Chondrocyte (in vitro differentiated cells): ENCODE data around the gene ISLR. TPM values are rescaled to one million over a fixed set of nuclear protein-coding genes. Genes with fewer than 3 reads are reported as not detected.

Experiments
- DNase-seq: peaks from one replicate; pipeline ENCODE4 v3.0.0; 2021; ENCODE audit warnings: mixed read lengths, low spot score
- H3K27ac Mint-ChIP-seq: one replicate; pipeline ENCODE4 v1.8.0; 2021; ENCODE audit warnings: mild to moderate bottlenecking, moderate library complexity, mixed read lengths; ENCODE audit not compliant: unreplicated experiment
- H3K27me3 Mint-ChIP-seq: 2 replicates; pipeline ENCODE4 v1.8.0; 2021; ENCODE audit warnings: low read depth, mixed read lengths
- H3K36me3 Mint-ChIP-seq: 2 replicates; pipeline ENCODE4 v1.8.0; 2021; ENCODE audit warnings: low read depth, mixed read lengths
- H3K4me1 Mint-ChIP-seq: 2 replicates; pipeline ENCODE4 v1.8.0; 2021; ENCODE audit warnings: low read depth, mild to moderate bottlenecking, mixed read lengths
- H3K4me3 Mint-ChIP-seq: one replicate; pipeline ENCODE4 v1.8.0; 2021; ENCODE audit warnings: mild to moderate bottlenecking, moderate library complexity, mixed read lengths; ENCODE audit not compliant: unreplicated experiment
- H3K9me3 Mint-ChIP-seq: 2 replicates; pipeline ENCODE4 v1.8.0; 2021; ENCODE audit warnings: low read depth, mixed read lengths
- total RNA-seq: library from RNA; stranded (reverse); gene quantifications from 3 replicates; pipeline ENCODE4 v1.2.1, GENCODE V29; 2021
- TF ChIP-seq, protein P1 (sequence below): fragments of 200-600 bp; sonication (generic); IDR thresholded peaks from 2 replicates; pipeline ENCODE4 v1.5.0; 2021; ENCODE audit warnings: antibody characterized with exemption, mild to moderate bottlenecking, moderate library complexity

ISLR gene
- total RNA-seq, 1 donor from 2014 or later = 49.6 TPM

DNA sequence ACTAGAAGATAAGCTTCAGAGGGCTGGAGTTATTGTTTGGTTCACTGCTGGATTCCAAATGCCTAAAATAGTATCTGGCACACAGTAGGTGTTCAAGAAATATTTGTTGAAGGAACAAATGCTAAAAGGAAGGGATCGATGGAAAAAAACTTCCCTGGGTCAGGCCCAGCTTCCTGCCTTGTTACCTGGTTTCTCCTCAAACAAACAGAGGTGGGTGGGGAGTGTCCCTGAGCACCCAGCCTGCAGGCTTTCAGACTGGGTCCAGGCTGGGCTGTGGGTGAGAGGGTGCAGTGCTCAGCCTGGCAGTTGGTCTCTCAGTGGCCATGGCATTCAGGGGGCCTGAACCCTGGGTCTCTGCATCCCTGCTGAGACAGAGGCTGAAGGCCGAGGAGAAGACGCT, 43.4 kb downstream of the ISLR start:
- no peak for DNase-seq
- H3K4me1 Mint-ChIP-seq = peaks cover 21% of the 10 kb centered on the region
- H3K9me3 Mint-ChIP-seq = no peaks in the 10 kb centered on the region
- no peak overlapping the region for H3K4me3 Mint-ChIP-seq
- TF ChIP-seq, protein P1, sequence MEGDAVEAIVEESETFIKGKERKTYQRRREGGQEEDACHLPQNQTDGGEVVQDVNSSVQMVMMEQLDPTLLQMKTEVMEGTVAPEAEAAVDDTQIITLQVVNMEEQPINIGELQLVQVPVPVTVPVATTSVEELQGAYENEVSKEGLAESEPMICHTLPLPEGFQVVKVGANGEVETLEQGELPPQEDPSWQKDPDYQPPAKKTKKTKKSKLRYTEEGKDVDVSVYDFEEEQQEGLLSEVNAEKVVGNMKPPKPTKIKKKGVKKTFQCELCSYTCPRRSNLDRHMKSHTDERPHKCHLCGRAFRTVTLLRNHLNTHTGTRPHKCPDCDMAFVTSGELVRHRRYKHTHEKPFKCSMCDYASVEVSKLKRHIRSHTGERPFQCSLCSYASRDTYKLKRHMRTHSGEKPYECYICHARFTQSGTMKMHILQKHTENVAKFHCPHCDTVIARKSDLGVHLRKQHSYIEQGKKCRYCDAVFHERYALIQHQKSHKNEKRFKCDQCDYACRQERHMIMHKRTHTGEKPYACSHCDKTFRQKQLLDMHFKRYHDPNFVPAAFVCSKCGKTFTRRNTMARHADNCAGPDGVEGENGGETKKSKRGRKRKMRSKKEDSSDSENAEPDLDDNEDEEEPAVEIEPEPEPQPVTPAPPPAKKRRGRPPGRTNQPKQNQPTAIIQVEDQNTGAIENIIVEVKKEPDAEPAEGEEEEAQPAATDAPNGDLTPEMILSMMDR = no peak
- H3K27me3 Mint-ChIP-seq = peaks cover 16% of the 10 kb centered on the region
- no peaks in the 10 kb centered on the region for H3K36me3 Mint-ChIP-seq
- no peak overlapping the region for H3K27ac Mint-ChIP-seq

DNA sequence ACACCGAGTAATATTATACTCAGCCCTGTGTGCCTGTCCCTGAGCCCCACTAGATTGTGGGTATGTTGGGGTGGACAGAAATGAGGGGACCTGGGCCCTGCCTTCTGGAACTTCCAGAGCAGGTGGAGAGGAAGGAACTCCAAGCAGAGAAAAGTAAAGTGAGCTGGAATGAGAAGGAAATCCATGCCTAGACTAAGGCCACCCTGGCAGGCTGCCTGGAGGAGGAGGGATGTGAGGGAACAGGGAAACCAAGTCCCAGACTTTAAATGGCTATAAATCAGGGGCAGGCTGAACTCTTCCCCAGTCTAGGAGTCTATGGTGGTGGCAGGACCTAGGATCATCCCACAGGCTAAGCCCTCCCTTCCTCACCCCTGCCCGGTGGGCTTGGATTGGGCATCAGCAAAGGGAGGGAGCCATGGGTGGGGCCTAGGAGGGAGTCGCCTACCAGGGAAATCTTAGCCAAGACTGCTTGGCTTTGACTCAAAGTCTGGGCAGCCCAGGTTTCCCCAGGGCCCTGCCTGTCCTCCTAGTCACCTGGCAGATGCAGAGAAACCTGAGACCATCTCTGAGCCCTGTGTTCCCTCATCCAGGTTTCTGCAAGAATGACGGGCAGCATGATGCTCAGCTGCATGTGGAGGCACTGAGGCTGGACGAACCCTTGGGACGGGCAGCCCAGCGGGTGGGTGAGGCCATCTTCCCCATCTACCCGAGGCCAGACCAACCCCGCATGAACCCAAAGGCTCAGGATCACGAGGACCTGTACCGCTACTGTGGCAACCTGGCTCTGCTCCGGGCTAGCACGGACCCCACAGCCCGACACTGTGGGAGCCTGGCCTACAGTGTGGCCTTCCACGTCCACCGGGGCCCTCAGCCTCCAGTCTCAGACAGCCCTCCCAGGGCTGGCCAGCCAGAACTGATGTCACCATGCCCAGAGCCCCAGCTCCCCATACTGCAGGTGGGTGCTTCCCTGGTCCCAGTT, 44.7 kb downstream of the ISLR start:
- DNase-seq = no peak
- Mint-ChIP-seq H3K27ac (no peak overlapping the region), H3K9me3 (no peaks in the 10 kb centered on the region), H3K4me3 (no peak overlapping the region), H3K4me1 (peaks cover 21% of the 10 kb centered on the region), H3K36me3 (no peaks in the 10 kb centered on the region), H3K27me3 (peaks cover 16% of the 10 kb centered on the region)
- TF ChIP-seq, protein P1 = no peak

DNA sequence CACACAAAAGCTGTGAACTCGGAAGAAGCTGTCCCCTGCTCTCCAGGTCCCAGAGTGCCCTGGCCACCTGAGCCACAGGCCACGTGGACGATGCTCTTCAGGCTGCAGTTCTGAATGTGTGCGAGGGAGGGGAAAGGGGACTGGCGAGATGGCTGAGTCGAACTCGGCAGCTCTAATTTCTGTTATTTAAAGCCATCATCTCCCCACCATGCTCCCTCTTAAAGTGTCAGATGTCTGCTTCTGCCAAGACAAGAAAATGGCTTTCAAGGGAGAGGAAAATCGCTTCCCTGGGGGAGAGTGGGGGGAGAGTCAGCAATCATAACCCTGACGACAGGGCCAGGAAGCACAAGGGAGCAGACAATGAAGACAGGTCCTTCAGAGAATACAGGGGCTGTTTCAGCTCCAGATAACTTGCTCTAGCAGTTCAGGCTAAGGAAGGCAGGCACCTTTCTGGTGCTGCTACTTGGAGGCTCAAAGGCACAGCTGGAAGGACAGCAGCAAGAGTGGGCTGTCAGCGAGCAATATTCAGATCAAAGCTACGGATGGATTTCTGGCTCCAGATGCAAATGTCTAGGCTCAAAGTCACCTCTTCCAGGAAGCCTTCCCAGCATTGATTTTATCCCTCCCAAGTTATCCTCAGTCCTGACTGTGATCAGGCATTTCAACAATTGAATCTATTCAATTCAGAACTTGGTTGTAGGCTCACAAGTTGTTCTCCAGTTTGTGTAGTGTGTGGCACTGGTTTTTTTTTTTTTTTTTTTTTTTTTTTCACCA, 47.2 kb downstream of the ISLR start:
- Mint-ChIP-seq H3K27ac (no peak overlapping the region), H3K36me3 (no peaks in the 10 kb centered on the region), H3K4me1 (peaks cover 22% of the 10 kb centered on the region), H3K9me3 (no peaks in the 10 kb centered on the region), H3K27me3 (peaks cover 16% of the 10 kb centered on the region), H3K4me3 (no peak overlapping the region)
- no peak for DNase-seq
- TF ChIP-seq, protein P1 = no peak

DNA sequence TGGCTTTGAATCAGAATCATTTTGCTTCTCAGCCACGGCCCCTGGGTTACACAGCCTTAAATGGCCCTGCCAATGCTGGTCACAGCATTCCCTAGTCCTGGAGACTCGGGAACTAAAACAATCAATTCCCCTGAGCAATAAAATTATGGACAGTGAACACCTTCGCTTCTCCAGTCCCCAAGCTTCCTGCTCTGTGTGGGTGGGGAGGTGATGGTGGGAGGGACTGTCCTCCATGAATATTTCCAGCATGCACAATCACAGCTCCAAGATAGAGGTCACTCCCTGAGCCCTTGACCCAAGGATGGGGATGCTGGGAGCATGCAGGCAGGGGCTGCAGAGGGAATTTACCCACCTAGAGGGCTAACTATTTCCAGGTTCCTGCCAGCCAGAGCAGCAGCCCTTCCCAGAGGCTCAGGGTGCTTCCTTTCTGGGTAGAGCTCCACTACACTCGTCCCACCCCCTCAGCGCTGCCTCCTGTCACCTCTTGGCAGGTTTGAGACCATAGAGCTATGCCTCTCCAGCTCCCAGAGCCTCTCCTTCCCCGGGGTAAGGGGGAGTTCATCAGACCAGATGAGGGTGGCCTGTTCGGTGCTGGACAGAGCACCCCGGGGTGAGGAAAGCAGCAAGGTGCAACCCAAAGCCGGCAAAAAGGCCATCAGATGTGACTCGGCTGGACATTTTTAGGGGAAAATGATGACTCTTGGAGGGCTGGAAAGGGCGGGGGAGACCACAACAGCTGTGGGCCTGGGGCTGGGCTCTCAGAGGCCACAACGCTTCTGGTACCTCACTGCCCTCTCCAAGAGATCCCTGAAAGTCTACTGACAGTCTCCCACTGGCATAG, 48.1 kb downstream of the ISLR start:
- DNase-seq = no peak
- Mint-ChIP-seq H3K4me1 (peaks cover 19% of the 10 kb centered on the region), H3K9me3 (no peaks in the 10 kb centered on the region), H3K4me3 (no peak overlapping the region), H3K27ac (no peak overlapping the region), H3K27me3 (peaks cover 16% of the 10 kb centered on the region), H3K36me3 (no peaks in the 10 kb centered on the region)
- TF ChIP-seq, protein P1 = no peak
